Epithelial cell of proximal tubule (primary cell): ENCODE data around the gene MISP3. TPM values are rescaled to one million over a fixed set of nuclear protein-coding genes. Genes with fewer than 3 reads are reported as not detected.

ENCODE experiments used
- DNase-seq: peaks from one replicate; pipeline ENCODE4 v3.0.0-alpha.2; 2011; ENCODE audit warnings: low read depth
- H3K4me3 ChIP-seq: 2 replicates; pipeline ENCODE4 v1.5.1; 2011; ENCODE audit warnings: low read depth, mild to moderate bottlenecking, low read length
- total RNA-seq: library from RNA; depleted of rRNA; stranded (reverse); fragments of >200 nt; gene quantifications from 2 replicates; pipeline ENCODE4 v1.2.3, GENCODE V29; 2015
- TF ChIP-seq, protein P1 (sequence below): conservative IDR thresholded peaks from 2 replicates; pipeline ENCODE4 v1.5.1; 2012; ENCODE audit warnings: low read depth, mild to moderate bottlenecking, low read length

Gene MISP3
- total RNA-seq, 1 donor from 2014 or later = 6.0 TPM

DNA sequence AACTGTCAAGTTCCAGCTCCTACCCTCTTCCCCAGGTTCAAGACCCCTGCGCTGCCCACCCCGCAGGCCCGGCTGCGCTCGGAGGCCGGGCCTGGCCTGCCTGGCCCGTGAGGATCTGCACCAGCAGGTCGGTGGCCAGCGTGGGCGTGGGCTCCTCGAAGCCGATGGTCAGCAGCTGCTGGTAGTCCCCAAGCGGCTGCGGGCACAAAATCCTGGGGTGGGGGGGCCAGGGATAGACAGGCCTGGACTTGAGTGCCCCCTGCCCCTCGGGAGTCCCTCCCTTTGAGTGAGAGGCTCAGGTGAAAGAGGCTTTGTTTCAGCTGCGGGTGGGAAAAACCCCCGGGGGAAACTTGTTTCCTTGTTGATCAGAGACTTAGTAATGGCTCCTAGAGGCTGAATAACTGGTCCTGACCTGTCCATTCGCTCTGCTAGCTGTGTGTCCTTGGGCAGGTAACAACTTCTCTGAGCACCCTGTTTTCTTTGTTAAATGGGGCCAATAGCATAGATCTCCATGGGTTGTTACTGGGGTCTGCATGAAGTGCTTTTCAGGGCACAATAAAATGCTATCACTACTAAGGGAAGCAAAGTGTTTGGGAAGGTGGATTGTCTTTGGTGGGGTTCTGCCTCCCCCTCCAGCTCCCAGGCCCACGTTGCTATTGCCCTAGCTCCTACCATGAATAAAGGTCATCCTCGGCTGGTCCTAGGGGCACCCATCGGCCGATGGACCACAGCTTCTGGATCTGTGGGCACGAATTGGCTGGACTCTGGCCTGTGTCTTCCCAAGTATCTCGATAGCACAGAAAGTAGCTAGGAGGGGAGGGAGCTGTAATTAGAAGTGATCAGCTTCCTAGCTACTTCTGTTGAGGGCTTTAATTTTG, 9.4 kb downstream of the MISP3 start:
- DNase-seq = no peak
- TF ChIP-seq, protein P1, sequence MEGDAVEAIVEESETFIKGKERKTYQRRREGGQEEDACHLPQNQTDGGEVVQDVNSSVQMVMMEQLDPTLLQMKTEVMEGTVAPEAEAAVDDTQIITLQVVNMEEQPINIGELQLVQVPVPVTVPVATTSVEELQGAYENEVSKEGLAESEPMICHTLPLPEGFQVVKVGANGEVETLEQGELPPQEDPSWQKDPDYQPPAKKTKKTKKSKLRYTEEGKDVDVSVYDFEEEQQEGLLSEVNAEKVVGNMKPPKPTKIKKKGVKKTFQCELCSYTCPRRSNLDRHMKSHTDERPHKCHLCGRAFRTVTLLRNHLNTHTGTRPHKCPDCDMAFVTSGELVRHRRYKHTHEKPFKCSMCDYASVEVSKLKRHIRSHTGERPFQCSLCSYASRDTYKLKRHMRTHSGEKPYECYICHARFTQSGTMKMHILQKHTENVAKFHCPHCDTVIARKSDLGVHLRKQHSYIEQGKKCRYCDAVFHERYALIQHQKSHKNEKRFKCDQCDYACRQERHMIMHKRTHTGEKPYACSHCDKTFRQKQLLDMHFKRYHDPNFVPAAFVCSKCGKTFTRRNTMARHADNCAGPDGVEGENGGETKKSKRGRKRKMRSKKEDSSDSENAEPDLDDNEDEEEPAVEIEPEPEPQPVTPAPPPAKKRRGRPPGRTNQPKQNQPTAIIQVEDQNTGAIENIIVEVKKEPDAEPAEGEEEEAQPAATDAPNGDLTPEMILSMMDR = no peak
- peak overlapping the region; percentile 86 for H3K4me3 ChIP-seq

DNA sequence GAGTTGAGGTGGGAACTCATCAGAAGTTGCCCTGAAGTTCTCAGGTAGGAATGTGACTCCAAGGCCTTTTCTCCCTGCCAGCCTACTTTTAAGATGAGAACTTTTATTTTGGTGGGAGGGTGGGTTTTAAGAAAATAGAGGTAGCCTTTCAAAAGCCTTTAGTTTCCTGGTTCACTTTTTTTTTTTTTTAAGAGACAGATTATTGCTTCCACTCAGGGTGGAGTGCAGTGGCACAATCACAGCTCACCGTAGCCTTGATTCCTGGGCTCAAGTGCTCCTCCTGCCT, 10.0 kb downstream of the MISP3 start:
- TF ChIP-seq, protein P1 = no peak
- DNase-seq = no peak
- H3K4me3 ChIP-seq = peak overlapping the region; percentile 86

DNA sequence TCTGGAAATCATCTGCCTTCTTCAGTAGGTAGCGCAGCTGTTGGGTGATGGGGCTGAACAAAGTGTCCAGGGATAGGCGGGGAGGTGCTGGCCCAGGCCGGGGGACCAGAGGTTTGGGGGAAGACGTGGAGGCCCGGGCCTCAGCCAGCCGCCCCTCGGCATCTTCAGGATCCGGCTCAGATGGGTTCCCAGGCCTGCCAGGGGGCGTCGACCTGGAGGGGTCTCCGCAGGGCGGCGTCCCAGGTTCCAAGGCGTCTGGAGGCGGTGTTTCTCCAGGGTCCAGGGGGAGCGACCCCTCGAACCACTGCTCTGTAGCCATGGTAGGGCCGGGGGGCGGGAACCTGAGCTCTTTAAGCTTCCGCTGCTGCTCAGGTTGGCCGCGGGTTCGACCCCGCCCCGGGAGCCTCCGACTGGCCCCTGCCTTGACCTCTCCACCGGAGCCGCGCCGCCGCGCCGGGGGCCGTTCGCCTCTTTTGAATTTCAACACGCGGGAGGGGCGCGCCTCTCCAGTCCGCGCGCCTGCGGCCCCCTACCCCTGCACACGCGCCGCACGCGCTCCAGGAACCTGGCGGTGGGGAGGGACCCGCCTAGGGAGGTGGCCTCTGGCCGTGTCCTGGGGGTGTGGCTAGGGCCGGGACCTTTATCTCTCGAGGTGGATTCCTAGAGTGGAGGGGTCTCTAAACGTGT, 12.9 kb downstream of the MISP3 start, which contains the start of gene C19orf67:
TSS of gene C19orf67 (minus strand) at position 475 of the 687 bp plus-strand sequence. CDS start at position 319, 156 bp downstream.
- TF ChIP-seq, protein P1 = no peak
- DNase-seq = no peak
- no peak within 1 kb of the TSS for H3K4me3 ChIP-seq

DNA sequence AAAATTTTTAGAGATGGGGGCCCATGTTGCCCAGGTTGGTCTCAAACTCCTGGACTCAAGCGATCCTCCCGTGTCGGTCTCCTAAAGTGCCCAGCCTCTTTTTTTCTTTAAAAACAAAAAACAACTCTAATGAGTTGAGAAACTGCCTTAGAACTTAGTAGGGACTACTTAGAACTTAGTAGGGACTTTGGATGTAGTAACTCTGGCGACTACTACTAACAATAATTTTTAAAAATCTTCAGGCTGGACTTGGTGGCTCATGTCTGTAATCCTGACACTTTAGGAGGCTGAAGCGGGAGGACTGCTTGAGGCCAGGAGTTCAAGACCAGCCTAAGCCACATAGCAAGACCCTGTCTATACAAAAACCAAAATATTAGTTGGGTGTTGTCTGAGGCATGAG, 13.5 kb downstream of the MISP3 start:
- DNase-seq = no peak
- no peak overlapping the region for H3K4me3 ChIP-seq
- TF ChIP-seq, protein P1 = no peak

DNA sequence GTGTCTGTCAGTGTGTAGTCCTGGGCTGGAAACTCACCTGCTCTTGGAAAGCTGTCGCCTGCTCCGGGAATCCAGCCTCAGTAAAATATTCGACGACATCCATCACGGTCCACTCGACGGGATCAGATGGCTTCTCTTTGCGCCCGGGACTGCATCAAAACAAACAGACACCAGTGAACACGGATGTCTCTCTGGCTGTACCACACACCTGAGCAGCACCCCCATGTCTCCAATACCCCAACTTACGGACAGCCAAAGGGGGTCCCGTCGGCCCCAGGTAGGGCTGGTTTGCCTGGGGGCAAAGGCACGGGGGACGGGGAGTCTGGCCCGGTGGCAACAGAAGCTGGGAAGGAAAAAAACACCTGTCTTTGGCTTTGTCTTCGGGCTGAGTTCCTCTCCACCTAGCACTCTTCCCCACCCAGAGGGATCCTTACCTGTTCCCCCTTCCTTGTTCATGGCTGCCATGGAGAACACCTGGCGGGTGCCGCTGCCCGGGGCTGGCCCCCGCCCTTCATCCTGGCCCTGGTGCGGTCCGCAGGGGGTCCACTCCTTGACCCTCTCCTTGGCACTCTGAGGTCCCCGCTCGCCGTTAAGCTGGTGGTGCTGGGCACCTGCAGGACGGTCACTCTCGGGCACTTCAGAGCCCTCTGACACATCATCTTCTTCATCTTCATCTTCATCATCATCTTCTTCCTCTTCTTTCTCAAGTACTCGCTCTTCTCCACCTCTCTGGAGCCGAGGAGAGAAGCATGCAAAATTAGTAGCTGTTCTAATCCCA, 16.2 kb downstream of the MISP3 start:
- H3K4me3 ChIP-seq = peak overlapping the region; percentile 60
- TF ChIP-seq, protein P1 = no peak
- DNase-seq = no peak

DNA sequence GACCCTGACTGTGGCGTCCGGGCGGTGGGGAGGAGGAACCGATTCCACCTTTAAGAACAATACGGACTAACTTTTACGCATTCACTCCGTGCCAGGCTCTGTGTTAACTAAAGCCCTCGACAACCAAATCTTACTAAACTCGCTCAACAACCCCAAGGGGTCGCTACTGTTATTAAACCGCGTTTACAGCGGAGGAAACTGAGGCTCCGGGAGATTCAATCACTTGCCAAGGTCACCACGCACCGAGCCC, 16.8 kb downstream of the MISP3 start:
- TF ChIP-seq, protein P1 = peak; percentile 8
- DNase-seq = no peak
- peak overlapping the region; percentile 60 for H3K4me3 ChIP-seq
